ENCODE results near the gene NR2C1.
"Not testable (repeated sequence)": the region's sequence is repeated elsewhere in the genome, so short reads cannot be mapped to it uniquely, and the experiment has no call there.

The NR2C1 gene

GRCh38 chr12:95072900-95073697, at the start of gene NR2C1:
NR2C1 (minus strand) TSS chr12:95073618; CDS start chr12:95067384, 6,234 bp downstream.
- peak; percentile 95 for DNase-seq

GRCh38 chr12:95118788-95119179, 45.4 kb upstream of the NR2C1 start:
- DNase-seq = no peak

GRCh38 chr12:95118138-95118787, 44.8 kb upstream of the NR2C1 start:
- DNase-seq = no peak

GRCh38 chr12:95117178-95117599, 43.8 kb upstream of the NR2C1 start:
- DNase-seq = peak; percentile 67

DNA sequence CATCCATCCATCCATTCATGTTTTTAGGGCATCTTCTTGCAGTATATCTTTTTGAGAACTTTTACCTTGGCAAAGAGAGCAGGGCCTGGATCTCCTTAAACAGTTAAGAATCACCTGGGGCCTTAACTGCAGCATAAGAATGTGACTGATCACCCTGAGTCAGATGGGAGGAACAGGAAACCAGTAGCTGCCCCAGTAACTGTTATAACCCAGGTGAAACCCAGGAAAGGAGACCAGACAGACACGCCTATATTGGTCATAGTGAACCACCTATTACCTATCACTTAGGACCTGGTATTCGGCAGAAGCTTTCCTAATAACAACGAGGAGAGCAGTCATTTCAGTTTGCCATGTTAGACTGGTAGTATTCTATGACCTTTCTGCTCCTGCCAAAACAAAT, 43.4 kb upstream of the NR2C1 start:
- no peak for DNase-seq

DNA sequence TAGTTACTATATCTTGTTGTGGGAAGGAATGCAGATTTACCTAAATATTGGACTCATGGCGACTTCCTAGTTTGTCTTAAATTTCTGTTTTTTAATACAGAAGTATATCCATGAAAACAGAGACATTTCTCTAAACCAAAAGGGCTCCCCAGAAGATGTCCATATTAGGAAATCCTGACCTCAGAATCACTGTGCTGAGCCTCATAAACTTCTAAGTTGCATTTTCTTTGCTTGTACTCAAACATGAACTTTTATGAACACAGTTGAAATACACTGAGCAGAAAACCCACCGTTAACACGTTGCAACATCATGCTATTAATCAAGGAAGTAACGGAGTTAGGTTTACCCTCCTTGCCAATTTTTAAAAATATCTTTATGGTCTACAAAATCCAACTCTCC, 42.9 kb upstream of the NR2C1 start:
- no peak for DNase-seq

GRCh38 chr12:95115641-95116040, 42.2 kb upstream of the NR2C1 start:
- no peak for DNase-seq

DNA sequence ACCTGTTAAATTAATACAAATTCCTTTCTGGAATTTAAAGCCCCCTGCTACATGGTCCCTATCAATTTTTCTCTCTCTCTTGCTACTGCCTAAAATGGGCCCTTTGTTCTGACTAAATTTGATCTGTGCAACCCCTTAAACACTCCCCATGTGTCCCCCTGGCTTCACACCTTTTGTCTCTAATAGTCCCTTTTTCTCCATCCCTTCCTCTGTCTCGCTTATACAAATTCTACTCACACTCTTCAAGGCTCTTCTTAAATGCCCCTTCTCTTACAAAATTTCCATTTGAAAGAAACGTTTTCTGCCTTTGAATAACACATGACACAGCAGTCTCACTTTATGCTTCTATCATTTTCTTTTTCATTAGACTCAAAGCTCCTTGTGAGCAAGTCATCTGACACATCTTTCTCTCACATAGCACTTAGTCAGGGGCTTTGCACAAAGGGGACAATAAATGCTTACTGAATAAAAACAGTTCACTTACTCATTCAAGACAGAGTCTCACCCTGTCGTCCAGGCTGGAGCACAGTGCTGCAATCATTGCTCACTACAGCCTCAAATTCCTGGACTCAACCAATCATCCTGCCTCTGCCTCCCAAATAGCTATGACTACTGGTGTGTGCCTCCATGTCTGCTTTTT, 41.5 kb upstream of the NR2C1 start:
- no peak for DNase-seq

- DNase-seq = no peak
These were observed 33.9 kb upstream of the NR2C1 start for GRCh38 chr12:95107362-95107761.

DNA sequence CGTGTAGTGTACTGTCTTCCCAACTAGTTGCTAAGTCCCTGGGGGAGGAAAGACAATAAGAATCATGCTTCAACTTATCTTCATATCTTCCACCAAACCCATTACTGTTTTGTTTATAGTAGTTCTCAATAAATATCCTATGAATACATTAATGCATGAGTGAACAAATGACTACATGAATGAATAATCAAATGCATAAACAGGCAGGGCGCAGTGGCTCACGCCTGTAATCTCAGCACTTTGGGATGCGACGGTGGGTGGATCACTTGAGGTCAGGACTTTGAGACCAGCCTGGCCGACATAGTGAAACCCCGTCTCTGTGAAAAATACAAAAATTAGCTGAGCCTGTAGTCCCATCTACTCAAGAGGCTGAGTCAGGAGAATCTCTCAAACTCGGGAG, 32.1 kb upstream of the NR2C1 start:
- DNase-seq = no peak

GRCh38 chr12:95104919-95105452, 31.6 kb upstream of the NR2C1 start:
- no peak for DNase-seq

DNA sequence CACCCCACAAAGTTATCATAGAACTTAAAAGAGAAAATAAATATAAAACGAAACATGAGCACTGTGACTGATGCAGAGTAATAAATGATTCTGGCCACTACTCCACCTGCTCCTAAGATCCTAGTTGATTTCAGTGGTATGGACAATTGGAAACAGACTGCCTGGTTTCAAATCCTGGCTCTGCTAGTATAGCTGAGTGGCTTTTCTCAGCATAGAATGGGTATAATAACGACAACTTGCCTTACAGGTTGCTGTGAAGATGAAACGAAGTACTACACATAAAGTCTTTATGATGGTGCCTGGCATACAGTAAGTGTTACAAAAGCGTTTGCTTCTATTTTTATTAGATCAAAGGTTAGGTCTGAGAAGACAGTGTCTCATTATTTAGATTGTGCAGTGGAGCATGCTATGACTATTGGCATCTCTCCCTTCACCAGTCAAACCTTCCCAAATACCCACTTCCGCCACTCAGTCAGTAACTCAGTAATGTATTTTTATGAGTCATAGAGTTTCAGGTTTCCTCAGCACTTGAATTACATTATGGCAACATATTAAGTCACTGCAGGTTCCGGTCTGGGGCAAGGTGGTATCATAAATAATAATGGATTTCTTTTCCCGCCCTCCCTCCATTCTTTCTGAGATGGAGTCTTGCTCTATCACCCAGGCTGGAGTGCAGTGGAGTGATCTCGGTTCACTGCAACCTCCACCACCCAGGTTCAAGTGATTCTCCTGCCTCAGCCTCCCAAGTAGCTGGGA, 29.7 kb upstream of the NR2C1 start:
- peak; percentile 44 for DNase-seq

GRCh38 chr12:95101957-95102356, 28.5 kb upstream of the NR2C1 start:
- DNase-seq = not testable (repeated sequence)

- no peak for DNase-seq
These were observed 27.1 kb upstream of the NR2C1 start for GRCh38 chr12:95100264-95101190.

DNA sequence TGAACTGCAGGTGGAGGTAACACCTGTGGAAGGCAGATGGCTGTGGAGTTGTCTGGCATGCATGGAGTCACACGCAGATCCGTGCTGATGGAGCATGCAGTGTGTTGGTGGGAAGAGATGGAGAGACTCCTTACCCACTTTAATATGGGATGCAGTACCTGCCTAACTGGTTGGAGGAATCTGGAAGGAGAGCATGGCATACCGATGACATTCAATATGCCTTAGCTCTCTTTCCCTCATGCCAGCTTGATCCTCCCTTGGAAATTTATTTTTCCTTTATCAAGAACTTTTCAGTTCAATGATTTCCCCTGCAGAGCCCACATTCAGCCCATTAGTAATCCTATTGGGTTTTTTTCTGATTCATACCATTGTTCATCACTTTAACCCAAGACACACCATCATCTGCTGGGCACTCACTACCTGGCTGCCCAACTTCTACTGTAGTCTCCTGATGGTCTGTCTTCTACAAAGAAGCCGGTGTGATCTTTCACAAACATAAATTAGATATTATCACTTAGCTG, 25.9 kb upstream of the NR2C1 start:
- no peak for DNase-seq

DNA sequence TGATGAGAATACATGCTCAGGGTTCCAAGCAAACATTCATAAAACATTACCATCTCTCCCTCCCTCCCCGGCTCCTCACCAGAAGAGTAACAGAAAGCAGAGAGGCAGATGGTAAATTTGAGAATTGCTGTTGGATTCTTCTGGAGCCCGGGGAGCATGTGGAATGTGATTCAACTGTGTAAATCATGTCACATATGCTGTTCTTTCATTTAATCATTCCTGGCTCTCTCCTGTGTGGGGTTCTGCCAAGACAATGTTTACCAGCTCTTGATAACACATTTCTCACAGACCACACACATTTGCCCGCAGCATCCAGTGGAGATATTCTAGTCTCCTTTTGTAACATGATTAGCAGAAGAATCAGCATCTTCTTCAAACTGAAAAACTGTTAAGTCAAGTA, 23.4 kb upstream of the NR2C1 start:
- no peak for DNase-seq

- no peak for DNase-seq
These were observed 23.0 kb upstream of the NR2C1 start for GRCh38 chr12:95096378-95096777.

GRCh38 chr12:95095866-95096265, 22.4 kb upstream of the NR2C1 start:
- not testable (repeated sequence) for DNase-seq

DNA sequence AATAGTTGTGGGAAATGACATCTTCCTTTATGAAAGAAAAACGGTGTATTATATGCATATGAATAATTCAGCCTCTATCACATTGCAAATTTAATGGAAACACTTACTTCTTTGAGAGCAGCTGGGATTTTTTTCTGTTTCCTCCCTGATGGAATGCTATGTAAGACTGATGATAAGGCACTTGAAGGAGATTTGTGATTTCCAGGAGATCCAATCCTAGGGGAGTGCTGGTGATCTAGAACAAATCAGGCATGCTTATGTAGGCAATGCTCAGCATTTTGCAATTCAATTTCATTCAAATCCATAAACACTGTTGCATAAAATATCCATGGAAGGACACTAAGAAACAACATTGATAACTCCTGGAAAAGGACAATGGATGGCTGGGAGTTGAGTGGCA, 16.0 kb upstream of the NR2C1 start:
- no peak for DNase-seq

- DNase-seq = no peak
These were observed 15.0 kb upstream of the NR2C1 start for GRCh38 chr12:95088379-95088778.

GRCh38 chr12:95085612-95086011, 12.2 kb upstream of the NR2C1 start:
- no peak for DNase-seq

DNA sequence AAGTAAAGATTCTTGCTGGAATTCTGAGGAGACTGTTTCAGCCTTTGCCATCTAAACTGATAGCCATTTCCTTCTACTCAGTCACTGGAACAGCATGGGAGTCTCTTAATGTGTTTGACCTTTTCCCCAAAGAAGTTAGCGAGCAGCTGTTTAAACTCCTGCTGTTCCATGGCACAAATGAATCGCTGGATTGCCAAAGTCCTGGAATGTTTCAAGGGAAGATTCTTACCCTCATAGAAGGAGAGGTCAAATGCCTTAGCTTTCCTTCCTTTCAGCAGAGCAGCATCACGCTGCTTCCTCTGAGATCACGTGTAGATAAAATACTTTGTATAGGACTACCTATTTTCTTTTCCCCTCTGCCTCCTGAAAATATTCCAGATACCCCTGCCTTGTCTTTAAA, 10.5 kb upstream of the NR2C1 start:
- no peak for DNase-seq
